B cell (primary cell): ENCODE data around the gene ABCF3. TPM values are rescaled to one million over a fixed set of nuclear protein-coding genes. Genes with fewer than 3 reads are reported as not detected.

ENCODE experiments used
- ATAC-seq: fragments of 200-7000 bp; cut with Tn5 transposase; one replicate; pipeline ENCODE4 v1.10.0; 2021; ENCODE audit warnings: low read depth, mild to moderate bottlenecking, moderate number of reproducible peaks, moderate library complexity
- CTCF ChIA-PET: fragments of 350-600 bp; sonication (Branson Sonifier 250); formaldehyde crosslinking; loops from one replicate; lab custom pipeline; 2021; ENCODE audit warnings: antibody characterized with exemption, inconsistent platforms; lab: Charles Lee
- POLR2A ChIA-PET: fragments of 350-600 bp; sonication (Branson Sonifier 250); formaldehyde crosslinking; loops from one replicate; lab custom pipeline; 2021; ENCODE audit warnings: antibody characterized with exemption; lab: Charles Lee
- DNase-seq: peaks from one replicate; pipeline ENCODE4 v3.0.0; 2013
- H2AFZ ChIP-seq: 2 replicates; pipeline ENCODE4 v1.6.1; 2012; ENCODE audit warnings: mild to moderate bottlenecking, low read depth, low read length; ENCODE audit not compliant: insufficient read depth, poor library complexity, severe bottlenecking
- H3K27ac ChIP-seq, 2 donors: 1 replicate in 1 of 2; 2 replicates in 1 of 2; pipeline ENCODE4 v1.5.1; 2012 to 2013; ENCODE audit warnings: low read length in 2 of 2, mild to moderate bottlenecking in 2 of 2, moderate library complexity in 1 of 2
- H3K27me3 ChIP-seq, 4 experiments: fragments of 200-600 bp in 1 of 4; sonication (generic) in 1 of 4; replicated peaks in 1 of 4; 1 replicate in 2 of 4; 2 replicates in 2 of 4; pipeline versions ENCODE4 v1.6.1 to v1.7.0; 2013 to 2016; ENCODE audit warnings: low read length in 3 of 4, mild to moderate bottlenecking in 2 of 4, mixed read lengths in 1 of 4, moderate library complexity in 1 of 4; ENCODE audit not compliant: insufficient read depth in 4 of 4, control insufficient read depth in 3 of 4; ENCODE audit errors: control extremely low read depth in 1 of 4
- H3K36me3 ChIP-seq, 2 experiments: replicated peaks in 1 of 2; 1 replicate in 1 of 2; 2 replicates in 1 of 2; pipeline versions ENCODE4 v1.6.1 to v1.7.1; 2013; ENCODE audit warnings: low read length in 1 of 2; ENCODE audit not compliant: insufficient read depth in 2 of 2, control insufficient read depth in 1 of 2; ENCODE audit errors: control extremely low read depth in 1 of 2, extremely low read depth in 1 of 2
- H3K4me1 ChIP-seq, 2 donors: fragments of 200-600 bp in 1 of 2; sonication (generic) in 1 of 2; 1 replicate in 1 of 2; 2 replicates in 1 of 2; pipeline versions ENCODE4 v1.5.1 to v1.6.1; 2013 to 2017; ENCODE audit warnings: low read length in 2 of 2; ENCODE audit not compliant: control insufficient read depth in 2 of 2, insufficient read depth in 2 of 2
- H3K4me2 ChIP-seq: replicated peaks from 2 replicates; pipeline ENCODE3; 2012; ENCODE audit warnings: mild to moderate bottlenecking, low read depth, low read length; ENCODE audit not compliant: poor library complexity, severe bottlenecking
- H3K4me3 ChIP-seq, 5 experiments: fragments of 200-600 bp in 1 of 5; sonication (generic) in 1 of 5; 1 replicate in 3 of 5; 2 replicates in 2 of 5; pipeline versions ENCODE4 v1.5.1 to v1.7.0; 2011 to 2016; ENCODE audit warnings: low read length in 4 of 5, mild to moderate bottlenecking in 4 of 5, low read depth in 2 of 5, control low read depth in 1 of 5, moderate library complexity in 1 of 5; ENCODE audit not compliant: insufficient read depth in 1 of 5; ENCODE audit errors: control extremely low read depth in 1 of 5, extremely low read depth in 1 of 5
- H3K79me2 ChIP-seq: fragments of 200-600 bp; sonication (generic); one replicate; pipeline ENCODE4 v1.6.0; 2016; ENCODE audit warnings: low read length; ENCODE audit not compliant: control insufficient read depth, insufficient read depth
- H3K9ac ChIP-seq: fragments of 200-600 bp; sonication (generic); 2 replicates; pipeline ENCODE4 v1.6.1; 2017; ENCODE audit warnings: mild to moderate bottlenecking, low read length, moderate library complexity
- H3K9me3 ChIP-seq, 3 donors: one replicate each; pipeline versions ENCODE4 v1.6.1 to v1.7.1; 2013; ENCODE audit warnings: low read length in 2 of 3; ENCODE audit not compliant: control insufficient read depth in 2 of 3, insufficient read depth in 1 of 3; ENCODE audit errors: control extremely low read depth in 1 of 3
- H4K20me1 ChIP-seq: 2 replicates; pipeline ENCODE4 v1.6.0; 2012; ENCODE audit warnings: mild to moderate bottlenecking, low read length; ENCODE audit not compliant: insufficient read depth, control insufficient read depth, poor library complexity, severe bottlenecking
- H3K27ac Mint-ChIP-seq: one replicate; pipeline ENCODE4 v1.8.0; 2021; ENCODE audit warnings: mixed read lengths
- H3K27me3 Mint-ChIP-seq: one replicate; pipeline ENCODE4 v1.8.0; 2021; ENCODE audit warnings: mixed read lengths
- H3K4me1 Mint-ChIP-seq: one replicate; pipeline ENCODE4 v1.8.0; 2021; ENCODE audit warnings: mixed read lengths
- H3K4me3 Mint-ChIP-seq: one replicate; pipeline ENCODE4 v1.8.0; 2021; ENCODE audit warnings: mixed read lengths
- H3K9me3 Mint-ChIP-seq: one replicate; pipeline ENCODE4 v1.8.0; 2022; ENCODE audit warnings: mixed read lengths; ENCODE audit not compliant: insufficient read depth
- EZH2 ChIP-seq: IDR thresholded peaks from 2 replicates; pipeline ENCODE4 v1.6.1; 2012; ENCODE audit warnings: borderline replicate concordance, low read depth, mild to moderate bottlenecking, moderate library complexity, low read length; ENCODE audit not compliant: insufficient read depth, poor library complexity, severe bottlenecking
- WGBS: methylation state at CpG from one replicate; pipeline ENCODE4 v1.1.5; 2013; ENCODE audit warnings: missing lambda C conversion rate; ENCODE audit not compliant: insufficient coverage; 5-methylcytosine and 5-hydroxymethylcytosine counted together
- intact Hi-C: fragments of 100-400 bp; cut with micrococcal nuclease; formaldehyde crosslinking; loops from one replicate; pipeline ENCODE4 v1.10.0; 2022
- polyA plus RNA-seq: library from polyadenylated mRNA; depleted of rRNA; stranded (reverse); fragments of >200 nt; gene quantifications from 2 replicates; pipeline ENCODE4 v1.2.3, GENCODE V29; 2012
- total RNA-seq, 2 donors: library from RNA; stranded (reverse); fragments of 120-200 nt in 1 of 2; gene quantifications; 1 replicate in 1 of 2; 2 replicates in 1 of 2; pipeline versions ENCODE4 v1.2.3 to v1.2.4, GENCODE V29; 2013 to 2022
- TF ChIP-seq, protein P1 (sequence below): fragments of 200-600 bp; IDR thresholded peaks from one replicate; pipeline ENCODE4 v1.8.0; 2022; ENCODE audit warnings: antibody characterized with exemption, mild to moderate bottlenecking

Gene ABCF3
- total and polyA plus RNA-seq, 2 donors (not counting 1 experiment from before 2014, with no cell fraction given): 74.0 to 115 TPM

DNA sequence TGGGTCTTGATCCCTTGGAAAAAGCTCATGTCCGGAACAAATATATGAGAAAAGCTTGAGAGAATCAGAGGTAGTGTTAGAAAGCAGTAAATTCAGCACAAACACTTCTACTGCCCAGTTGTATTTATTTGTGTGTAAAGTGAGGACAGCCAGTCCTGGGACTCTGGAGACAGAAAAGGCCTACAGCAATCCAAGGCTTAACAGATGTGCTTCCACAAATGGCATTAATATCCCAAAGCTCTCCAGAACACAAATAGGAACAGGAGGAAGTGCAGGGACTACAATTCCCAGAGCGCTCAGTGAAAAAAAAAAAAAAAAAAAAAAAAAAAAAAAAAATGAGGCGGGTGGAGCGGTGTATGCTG is 11.7 kb upstream of the ABCF3 start:
- Histone ChIP-seq H3K36me3 (peaks cover 4 to 31% of the 10 kb centered on the region in 2 experiments), H4K20me1 (peaks cover 15% of the 10 kb centered on the region), H2AFZ (peak overlapping the region; percentile 98), H3K9me3 (no peaks in the 10 kb centered on the region), H3K4me1 (peaks cover 23 to 34% of the 10 kb centered on the region in 2 donors), H3K4me3 (no peak overlapping the region), H3K27me3 (no peaks in the 10 kb centered on the region), H3K79me2 (peaks cover 42% of the 10 kb centered on the region), H3K27ac (peak overlapping the region; percentile 17 to 24), H3K4me2 (peak overlapping the region; percentile 88), H3K9ac (no peak overlapping the region)
- Mint-ChIP-seq H3K9me3 (no peaks in the 10 kb centered on the region), H3K4me1 (peaks cover 37% of the 10 kb centered on the region), H3K4me3 (peak overlapping the region; percentile 93), H3K27me3 (no peaks in the 10 kb centered on the region), H3K27ac (peak overlapping the region; percentile 96)
- ChIA-PET POLR2A (interaction anchor here (0.8 to 1.5 kb wide), 4 partner anchors 10 to 39 kb away, joined by 4 to 7 read pairs (median 4); partner anchors contain the start of genes ABCF3 and EIF2B5), CTCF (interaction anchor here (0.6 to 2.1 kb wide), 5 partner anchors 12 to 289 kb away, joined by 3 to 9 read pairs (median 4); partner anchors contain the start of genes ABCF3 and PARL)
- intact Hi-C loops: loop anchor here (1.0 kb wide), 8 partner anchors 11 to 189 kb away; partner anchors contain the start of genes DVL3, EEF1AKMT4, EIF2B5 and EIF4G1
- 4% methylated on average over 2 of the region's 4 CpGs for WGBS
- DNase-seq (no peak), ATAC-seq (no peak)
- no peak for TF ChIP-seq EZH2
- TF ChIP-seq, protein P1, sequence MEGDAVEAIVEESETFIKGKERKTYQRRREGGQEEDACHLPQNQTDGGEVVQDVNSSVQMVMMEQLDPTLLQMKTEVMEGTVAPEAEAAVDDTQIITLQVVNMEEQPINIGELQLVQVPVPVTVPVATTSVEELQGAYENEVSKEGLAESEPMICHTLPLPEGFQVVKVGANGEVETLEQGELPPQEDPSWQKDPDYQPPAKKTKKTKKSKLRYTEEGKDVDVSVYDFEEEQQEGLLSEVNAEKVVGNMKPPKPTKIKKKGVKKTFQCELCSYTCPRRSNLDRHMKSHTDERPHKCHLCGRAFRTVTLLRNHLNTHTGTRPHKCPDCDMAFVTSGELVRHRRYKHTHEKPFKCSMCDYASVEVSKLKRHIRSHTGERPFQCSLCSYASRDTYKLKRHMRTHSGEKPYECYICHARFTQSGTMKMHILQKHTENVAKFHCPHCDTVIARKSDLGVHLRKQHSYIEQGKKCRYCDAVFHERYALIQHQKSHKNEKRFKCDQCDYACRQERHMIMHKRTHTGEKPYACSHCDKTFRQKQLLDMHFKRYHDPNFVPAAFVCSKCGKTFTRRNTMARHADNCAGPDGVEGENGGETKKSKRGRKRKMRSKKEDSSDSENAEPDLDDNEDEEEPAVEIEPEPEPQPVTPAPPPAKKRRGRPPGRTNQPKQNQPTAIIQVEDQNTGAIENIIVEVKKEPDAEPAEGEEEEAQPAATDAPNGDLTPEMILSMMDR: no peak
